ENCODE results near the gene GALNT7.

GALNT7 gene

DNA sequence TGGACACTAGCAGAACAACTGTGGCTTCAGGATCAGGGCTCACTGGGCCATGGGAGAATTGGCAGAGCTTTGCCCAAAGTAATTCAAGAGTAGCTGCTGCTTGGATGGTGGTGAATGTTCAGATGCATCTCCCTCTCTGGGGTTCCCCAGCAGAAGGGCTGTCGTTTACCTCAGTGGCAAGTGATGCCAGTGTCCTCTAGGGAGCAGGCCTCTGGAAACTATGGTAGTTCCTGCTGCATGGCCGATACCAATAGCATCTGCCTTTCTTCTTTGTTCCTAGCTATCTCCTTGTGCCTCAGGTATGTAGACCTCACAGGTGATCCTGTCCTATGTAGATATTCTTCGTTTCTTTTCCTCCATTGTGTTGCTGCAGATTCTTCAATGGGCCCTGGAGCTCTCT lies 139.2 kb downstream of the GALNT7 start:
- TF ChIP-seq, protein P1, sequence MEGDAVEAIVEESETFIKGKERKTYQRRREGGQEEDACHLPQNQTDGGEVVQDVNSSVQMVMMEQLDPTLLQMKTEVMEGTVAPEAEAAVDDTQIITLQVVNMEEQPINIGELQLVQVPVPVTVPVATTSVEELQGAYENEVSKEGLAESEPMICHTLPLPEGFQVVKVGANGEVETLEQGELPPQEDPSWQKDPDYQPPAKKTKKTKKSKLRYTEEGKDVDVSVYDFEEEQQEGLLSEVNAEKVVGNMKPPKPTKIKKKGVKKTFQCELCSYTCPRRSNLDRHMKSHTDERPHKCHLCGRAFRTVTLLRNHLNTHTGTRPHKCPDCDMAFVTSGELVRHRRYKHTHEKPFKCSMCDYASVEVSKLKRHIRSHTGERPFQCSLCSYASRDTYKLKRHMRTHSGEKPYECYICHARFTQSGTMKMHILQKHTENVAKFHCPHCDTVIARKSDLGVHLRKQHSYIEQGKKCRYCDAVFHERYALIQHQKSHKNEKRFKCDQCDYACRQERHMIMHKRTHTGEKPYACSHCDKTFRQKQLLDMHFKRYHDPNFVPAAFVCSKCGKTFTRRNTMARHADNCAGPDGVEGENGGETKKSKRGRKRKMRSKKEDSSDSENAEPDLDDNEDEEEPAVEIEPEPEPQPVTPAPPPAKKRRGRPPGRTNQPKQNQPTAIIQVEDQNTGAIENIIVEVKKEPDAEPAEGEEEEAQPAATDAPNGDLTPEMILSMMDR (IDR thresholded peaks at IDR 0.05; ENCODE audit: low read depth, low read length), result no peak
- H3K4me3 ChIP-seq (ENCODE audit: low read depth, low read length), result no peak overlapping the region

DNA sequence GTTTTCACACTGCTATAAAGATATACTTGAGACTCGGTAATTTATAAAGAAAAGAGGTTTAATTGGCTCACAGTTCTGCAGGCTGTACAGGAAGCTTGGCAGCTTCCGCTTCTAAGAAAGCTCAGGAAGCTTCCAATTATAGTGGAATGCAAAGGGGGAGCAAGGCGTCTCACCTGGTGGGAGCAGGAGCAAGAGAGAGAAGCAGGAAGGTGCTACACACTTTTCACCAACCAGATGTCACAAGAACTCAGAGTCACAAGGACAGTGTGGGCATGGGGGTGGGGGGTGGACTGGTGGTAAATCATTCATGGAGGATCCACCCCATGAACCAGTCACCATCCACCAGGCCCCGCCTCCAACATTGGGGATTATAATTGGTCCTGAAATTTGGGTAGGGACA lies 142.8 kb downstream of the GALNT7 start:
- H3K4me3 ChIP-seq (ENCODE audit: low read depth, low read length), result no peak overlapping the region
- TF ChIP-seq, protein P1 (IDR thresholded peaks at IDR 0.05; ENCODE audit: low read depth, low read length), result no peak

DNA sequence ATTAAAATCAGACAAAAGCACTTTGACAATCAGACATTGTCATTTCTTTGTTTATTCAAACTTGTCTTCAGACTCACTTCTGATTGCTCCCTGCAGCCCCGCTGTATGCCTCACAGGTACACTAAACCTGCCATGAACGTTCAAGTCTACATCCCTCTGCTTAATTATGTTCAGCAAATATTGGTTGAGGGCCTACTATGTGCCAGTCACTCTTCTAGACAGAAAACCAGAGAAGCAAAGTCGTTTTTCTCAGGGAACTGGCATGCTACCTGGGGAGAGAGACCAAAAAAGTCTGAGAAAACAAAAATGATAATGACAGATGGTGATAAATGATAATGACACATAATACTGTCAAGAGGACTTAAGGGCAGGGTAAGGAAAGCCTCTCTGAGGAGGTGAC lies 146.1 kb downstream of the GALNT7 start:
- H3K4me3 ChIP-seq (ENCODE audit: low read depth, low read length), result no peak overlapping the region
- TF ChIP-seq, protein P1 (IDR thresholded peaks at IDR 0.05; ENCODE audit: low read depth, low read length), result no peak

DNA sequence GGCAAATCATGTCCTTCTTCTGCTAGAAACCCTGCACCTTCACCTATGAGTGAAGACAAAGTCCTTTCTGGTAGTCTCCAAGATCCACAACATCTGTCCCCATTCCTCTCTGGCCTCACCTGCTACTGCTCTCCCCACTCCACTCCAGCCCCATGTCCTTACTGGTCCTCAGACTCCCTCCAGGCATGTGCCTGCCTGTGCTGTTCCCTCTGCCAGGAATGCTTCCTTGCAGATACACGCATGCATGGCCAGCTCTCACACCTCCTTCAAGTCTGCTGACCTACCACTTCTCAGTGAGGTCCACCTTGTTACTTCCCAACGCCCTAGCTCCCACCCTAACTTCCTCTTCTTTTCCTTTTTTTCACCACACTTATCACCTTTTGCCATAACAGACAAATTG lies 147.4 kb downstream of the GALNT7 start:
- TF ChIP-seq, protein P1 (IDR thresholded peaks at IDR 0.05; ENCODE audit: low read depth, low read length), result no peak

DNA sequence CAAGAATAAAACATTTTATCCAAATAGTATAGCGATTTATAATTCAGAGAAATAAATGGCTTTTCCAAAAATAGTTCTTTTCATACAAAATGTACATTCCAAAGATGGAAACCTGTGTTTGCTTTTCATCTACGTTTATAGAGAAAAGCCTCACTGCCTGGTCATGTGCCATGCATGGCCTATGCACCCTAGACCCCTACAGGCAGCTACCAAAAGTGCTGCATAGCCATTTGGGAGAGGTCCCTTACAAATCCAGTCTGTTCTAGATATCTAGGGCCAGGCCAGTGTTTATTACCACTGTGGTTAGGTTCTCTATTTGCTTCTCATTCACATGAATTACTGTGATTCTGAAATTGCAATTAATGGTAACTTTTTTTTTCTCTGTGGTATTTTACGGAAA lies 148.4 kb downstream of the GALNT7 start:
- H3K4me3 ChIP-seq (ENCODE audit: low read depth, low read length), result no peak overlapping the region
- TF ChIP-seq, protein P1 (IDR thresholded peaks at IDR 0.05; ENCODE audit: low read depth, low read length), result no peak

More for the DNA sequence above, 147.4 kb downstream of the GALNT7 start:
- H3K4me3 ChIP-seq (ENCODE audit: low read depth, low read length), result no peak overlapping the region

DNA sequence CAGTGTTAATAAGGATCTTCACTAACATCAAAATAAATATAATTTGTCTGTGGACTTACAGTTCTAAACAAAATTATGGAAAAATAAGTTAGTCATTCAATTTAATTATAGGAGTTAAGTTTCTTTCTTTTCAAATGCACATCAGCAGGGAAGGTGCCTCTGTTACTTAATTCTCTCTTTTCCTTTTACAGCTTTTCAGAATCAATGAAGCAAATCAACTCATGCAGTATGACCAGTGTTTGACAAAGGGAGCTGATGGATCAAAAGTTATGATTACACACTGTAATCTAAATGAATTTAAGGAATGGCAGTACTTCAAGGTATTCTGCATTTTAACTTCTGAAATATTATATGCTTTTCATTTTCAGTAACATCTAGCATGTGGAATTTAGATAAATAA lies 149.6 kb downstream of the GALNT7 start:
- TF ChIP-seq, protein P1 (IDR thresholded peaks at IDR 0.05; ENCODE audit: low read depth, low read length), result no peak
- H3K4me3 ChIP-seq (ENCODE audit: low read depth, low read length), result no peak overlapping the region

DNA sequence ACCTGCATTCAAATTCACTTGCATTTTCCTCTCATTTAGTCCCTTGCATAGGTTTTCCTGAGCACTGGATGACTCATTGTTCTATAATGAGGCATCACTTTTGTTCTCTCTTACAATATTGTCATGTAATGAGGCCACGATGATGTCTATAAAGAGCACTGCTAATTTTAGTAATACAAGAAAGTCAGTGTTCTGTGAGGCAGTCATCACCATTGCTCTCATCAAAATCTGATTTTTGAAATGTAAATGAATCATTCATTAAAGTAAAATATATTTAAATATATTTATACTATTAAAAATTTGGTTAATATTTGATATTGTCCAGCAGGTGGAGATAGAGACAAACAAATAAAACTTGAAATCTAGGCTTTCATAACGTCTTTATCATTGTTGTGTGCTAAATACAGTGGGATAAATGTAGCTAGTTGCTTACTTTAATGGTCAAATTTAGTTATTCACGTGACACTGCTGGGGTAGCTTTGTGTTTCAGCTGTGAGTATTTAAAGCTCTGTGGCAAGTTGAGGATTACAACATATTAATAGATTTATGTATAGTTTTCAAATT lies 150.1 kb downstream of the GALNT7 start:
- H3K4me3 ChIP-seq (ENCODE audit: low read depth, low read length), result no peak overlapping the region
- TF ChIP-seq, protein P1 (IDR thresholded peaks at IDR 0.05; ENCODE audit: low read depth, low read length), result no peak

All from WI38 (cell line).